Hindlimb muscle (tissue), 1 donor: Measurements from ENCODE around the gene C2. TPM values are rescaled to one million over a fixed set of nuclear protein-coding genes. Genes with fewer than 3 reads are reported as not detected.
"Not testable (repeated sequence)": the region's sequence is repeated elsewhere in the genome, so short reads cannot be mapped to it uniquely, and the experiment has no call there.

Source experiments
- DNase-seq: peaks from one replicate; pipeline ENCODE4 v3.0.0-alpha.2; 2013
- polyA plus RNA-seq: library from polyadenylated mRNA; unstranded; fragments of 120-200 nt; gene quantifications from one replicate; pipeline ENCODE4 v1.2.1, GENCODE V29; 2013; ENCODE audit not compliant: insufficient read length

The C2 gene
- polyA plus RNA-seq, 1 donor, result 11.1 TPM

DNA sequence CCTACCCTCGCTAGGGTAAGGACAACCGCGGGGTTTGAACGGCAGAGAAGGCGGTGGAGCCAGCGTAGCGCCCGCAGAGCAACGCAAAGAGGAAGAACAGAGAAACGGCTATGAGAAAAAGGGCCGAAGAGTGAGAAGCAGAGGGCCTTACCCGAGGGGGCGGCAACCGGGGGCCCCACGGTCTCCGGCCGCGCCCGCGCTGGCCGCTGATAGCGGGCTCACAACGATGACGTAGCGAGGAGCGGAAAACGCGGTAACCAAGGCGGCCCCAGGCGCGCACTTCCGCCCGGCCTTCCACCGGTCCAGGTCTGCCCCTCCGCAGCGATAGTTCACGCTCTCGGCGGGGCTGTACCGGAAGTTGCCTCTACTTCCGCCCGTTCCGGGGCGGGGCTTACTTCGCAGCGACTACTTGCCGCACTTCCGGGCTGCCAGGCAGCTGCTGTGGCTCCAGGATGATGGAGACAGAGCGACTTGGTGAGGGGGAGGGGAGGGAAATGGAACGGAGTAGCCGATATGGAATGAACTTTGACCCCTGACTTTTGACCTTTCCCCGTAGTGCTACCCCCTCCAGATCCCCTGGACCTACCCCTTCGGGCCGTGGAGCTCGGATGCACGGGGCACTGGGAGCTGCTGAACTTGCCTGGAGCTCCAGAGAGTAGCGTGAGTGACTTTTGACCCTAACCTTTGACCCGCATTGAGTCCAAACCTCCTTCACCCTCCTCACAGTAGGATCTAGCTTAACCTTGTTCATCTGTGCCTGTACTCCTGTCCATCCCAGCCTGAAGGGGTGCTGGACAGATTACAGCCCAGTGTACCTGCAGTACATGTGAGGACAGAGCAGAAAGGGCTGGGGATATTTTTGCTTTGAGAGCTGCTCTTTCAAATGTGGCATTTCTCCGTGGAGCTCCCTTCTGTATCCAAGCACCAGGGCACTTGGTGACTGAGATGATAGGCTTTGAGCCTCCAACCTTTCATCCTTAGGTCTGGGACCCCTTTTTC, 31.5 kb downstream of the C2 start, which contains the start of the genes NELFE and SKIC2:
Gene NELFE, minus strand, starts transcription at position 231 of the 999 bp plus-strand sequence. CDS start 525 bp downstream, outside the sequence.
Gene SKIC2, plus strand, starts transcription at position 435 of the 999 bp plus-strand sequence. Its CDS starts 18 bp downstream, at position 453.
- DNase-seq, result peak; percentile 98

DNA sequence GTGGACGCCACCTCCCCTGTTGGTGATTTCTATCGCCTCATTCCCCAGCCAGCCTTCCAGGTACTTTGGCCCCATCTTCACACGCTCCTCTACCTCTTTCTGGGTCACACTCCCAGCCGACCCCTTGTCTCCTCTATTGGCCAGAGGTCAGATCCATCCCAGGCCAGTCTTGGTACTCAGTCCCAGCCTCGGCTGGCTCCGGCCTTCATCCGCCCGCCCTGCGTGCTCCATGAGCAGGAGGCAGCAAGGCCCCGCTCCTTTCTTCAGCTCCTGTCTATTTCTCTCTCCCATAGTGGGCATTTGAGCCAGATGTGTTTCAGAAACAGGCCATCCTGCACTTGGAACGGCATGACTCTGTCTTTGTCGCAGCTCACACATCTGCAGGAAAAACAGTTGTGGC, 34.1 kb downstream of the C2 start:
- no peak for DNase-seq

- DNase-seq, result no peak
These were observed 36.4 kb downstream of the C2 start for GRCh38 chr6:31963921-31964320.

- DNase-seq, result no peak
These were observed 38.2 kb downstream of the C2 start for GRCh38 chr6:31965700-31966099.

- DNase-seq, result no peak
These were observed 39.0 kb downstream of the C2 start for GRCh38 chr6:31966506-31966905.

DNA sequence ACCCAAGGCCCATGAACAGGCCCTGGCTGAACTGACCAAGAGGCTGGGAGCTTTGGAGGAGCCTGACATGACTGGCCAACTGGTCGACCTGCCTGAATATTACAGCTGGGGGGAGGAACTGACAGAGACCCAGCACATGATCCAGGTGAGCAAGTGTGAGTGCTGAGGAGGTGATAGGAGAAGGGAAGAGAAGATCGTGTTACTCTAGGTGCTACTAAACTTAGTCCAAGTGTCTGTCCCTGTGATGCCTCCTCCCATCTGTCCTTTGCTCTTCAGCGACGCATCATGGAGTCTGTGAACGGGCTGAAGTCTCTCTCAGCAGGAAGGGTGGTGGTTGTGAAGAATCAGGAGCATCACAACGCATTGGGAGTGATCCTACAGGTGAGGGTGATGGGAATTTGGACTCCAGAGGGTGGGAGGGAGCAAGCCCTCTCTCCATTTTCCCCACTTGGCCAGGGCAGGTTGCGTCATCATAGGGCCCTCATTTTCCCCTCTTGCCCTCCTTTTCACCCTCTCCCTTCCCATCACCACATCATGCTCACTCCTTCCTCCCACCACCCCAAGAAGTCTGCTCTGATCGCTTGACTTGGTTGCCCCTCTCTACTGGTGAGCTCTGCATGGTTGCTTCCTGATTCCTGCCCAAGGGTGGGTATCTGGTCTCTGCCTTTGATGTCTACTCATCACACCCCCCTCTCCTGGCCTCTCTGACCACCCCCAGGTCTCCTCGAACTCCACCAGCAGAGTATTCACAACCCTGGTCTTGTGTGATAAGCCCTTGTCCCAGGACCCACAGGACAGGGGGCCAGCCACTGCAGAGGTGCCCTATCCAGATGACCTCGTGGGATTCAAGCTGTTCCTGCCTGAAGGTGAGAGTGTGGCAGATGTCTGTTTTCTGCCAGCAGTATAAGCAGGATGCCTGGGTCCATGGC, 39.7 kb downstream of the C2 start:
- no peak for DNase-seq

- DNase-seq, result no peak
These were observed 40.4 kb downstream of the C2 start for GRCh38 chr6:31967926-31968320.

DNA sequence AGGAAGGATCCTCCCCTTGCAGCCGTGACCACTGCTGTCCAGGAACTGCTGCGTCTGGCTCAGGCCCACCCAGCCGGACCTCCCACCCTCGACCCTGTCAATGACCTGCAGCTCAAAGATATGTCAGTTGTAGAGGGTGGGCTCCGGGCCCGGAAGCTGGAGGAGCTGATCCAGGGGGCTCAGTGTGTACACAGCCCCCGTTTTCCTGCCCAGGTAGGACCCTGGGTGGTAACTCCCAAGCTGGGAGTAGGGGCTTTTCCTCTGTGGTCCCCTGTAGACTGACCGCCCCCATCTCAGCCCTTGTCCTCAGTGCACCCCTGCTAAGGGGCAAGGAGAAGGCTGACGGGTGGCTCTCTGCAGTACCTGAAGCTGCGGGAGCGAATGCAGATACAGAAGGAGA, 40.8 kb downstream of the C2 start:
- DNase-seq, result no peak

DNA sequence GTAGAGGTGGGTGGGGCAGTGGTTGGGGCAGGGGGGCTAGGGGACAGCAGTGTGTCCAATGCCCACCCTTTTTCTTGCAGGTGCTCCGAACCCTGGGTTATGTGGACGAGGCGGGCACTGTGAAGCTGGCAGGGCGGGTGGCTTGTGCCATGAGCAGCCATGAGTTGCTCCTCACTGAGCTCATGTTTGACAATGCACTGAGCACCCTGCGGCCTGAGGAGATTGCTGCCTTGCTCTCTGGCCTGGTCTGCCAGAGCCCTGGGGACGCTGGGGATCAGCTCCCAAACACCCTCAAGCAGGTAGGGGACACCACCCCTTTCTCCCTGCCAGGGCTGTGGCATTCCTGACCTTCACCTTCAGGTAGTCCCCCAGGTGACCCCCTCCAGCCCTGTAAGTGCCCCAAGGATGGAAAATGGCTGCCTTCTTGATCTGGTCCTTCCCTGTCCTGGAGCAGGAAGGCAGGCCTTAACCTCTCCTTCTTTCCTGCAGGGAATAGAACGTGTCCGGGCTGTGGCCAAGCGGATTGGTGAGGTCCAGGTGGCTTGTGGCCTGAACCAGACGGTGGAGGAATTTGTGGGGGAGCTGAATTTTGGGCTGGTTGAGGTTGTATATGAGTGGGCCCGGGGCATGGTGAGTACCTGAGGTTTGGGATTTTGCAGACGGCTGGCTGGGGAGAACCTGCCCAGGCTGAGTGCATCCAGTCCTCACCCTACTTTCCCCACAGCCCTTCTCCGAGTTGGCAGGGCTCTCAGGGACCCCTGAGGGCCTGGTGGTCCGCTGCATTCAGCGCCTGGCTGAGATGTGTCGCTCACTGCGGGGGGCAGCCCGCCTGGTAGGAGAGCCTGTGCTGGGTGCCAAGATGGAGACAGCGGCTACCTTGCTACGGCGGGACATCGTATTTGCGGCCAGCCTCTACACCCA, 41.5 kb downstream of the C2 start:
- no peak for DNase-seq

DNA sequence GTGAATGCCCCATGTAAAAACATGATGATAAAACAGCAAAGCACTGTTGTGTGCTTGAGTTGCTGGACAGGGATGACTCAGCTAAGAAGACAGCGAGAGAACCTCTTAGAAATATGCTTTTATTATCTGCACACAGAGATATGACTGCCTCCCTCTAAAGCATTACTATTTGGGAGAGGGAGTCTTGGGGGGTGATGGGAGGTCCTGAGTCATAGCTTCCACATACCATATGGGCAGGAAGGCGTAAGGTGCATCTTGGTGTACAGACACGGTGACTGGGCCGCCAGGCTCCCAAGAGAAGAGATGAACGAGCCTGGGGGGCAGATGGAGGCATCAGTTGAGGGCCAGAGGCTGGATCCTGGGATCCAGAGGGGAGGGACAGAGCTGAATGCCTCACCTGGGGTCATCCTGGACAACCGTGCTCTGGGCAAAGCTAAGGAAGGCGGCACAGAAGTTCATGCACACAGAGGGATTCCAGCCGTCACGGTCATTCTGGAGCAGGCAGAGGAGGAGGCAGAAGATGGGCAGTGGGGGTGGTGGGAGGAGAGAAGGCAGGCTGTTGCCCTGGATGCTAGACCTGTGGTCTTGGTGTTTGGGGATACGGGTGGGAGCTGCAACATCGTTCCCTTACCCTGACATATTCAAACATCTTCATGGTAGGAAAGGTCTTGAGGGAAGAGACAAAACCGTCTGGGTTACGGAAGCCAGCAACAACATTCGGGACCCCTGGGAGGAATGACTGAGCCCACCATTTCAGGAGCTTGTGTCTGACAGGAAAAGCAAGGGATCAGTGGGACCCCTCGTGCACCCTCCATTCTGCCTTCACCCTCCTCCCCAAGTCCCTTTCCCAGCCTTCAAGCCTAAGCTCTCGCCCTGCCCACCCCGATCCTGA, 42.4 kb downstream of the C2 start:
- DNase-seq, result no peak

DNA sequence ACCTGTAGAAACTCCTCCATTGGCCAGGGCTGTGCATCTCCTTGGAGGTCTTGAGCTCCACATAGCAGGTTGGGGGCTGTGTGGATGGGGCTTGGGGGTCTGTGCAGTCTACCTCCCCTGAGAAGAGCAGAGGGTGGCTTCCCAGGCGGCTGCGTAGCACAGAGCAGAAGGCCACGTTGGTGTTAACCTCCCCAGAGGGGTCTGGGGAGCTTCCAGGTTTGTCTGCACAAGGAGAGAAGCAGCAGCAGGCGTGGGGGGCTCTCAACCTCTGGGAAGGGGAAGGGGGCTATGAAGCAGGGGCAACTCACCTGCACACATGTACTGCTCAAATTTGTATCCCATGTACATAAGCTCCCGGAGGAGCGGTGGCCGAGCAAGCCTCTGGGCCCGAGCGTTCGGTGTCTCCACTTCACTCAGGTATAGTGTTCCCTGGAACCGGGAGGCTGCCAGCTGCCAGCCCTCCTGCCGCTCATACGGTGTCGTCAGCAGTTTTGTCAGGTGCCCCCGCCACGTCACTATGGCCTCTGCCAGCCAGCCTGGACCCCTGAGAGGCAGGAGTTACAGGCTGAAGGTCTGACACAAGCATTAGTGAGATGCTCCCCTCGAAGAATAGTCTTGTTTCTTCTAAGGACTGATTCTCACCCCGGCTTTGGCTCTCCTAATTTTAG, 43.2 kb downstream of the C2 start:
- DNase-seq, result no peak

DNA sequence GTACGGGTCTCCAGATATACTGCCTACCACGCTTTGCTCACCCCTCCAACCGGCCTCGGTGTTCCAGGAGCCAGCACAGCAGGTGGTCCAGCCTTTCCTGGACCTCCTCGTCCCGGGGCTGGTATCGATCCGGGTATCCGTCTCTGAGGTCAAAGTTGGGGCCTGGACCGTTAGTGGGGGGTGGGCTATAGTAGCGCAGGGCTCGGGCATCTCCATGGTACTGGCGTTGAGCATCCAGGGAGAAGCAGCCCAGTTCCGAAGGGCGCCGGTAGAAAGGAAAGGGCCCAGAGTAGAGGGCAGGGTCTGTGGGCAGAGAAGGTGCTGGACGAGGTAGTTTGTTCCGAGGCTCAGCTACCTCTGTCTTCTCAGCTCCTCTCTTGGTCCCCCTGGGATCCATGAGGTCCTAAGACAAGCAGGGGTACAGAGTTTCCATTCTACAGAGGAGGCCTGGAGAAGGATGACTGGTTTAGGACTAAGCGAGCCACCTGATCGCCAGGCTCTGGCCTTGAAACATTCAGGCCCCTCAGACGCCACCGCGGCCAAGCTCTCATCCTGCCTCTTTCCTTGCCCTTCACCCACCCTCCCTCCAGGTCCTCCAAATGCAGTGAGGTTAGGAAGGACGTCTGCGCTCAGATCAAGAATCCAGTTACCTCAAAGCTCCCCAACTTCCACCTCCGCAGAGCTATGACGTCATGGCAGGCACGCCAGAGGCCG, 43.9 kb downstream of the C2 start:
- DNase-seq, result no peak

DNA sequence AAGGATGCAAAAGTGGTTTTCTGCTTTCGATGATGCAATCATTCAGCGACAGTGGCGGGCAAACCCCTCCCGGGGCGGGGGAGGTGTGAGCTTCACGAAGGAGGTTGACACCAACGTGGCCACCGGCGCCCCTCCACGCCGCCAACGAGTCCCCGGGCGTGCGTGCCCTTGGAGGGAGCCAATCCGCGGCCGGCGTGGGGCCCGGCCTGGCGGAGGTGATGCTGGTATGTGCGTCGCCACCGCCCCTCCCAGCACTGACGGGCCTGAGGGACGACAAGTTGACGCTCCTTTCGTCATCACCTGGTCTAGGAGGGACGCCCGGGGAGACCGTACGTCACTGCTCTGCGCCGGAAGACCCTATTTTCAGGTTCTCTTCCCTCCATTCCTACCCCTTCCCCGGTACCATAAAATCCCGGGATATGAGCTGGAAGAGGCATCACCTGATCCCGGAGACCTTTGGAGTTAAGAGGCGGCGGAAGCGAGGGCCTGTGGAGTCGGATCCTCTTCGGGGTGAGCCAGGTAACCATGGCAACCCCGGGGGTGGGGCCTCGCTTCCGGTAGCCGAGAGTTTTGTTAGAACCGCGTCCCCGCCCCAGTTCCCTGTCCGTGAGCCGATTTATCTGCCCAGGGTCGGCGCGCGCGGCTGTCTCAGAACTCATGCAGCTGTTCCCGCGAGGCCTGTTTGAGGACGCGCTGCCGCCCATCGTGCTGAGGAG, 44.6 kb downstream of the C2 start, which contains the start of gene DXO:
Gene DXO, minus strand, starts transcription at position 146 of the 716 bp plus-strand sequence. CDS start 463 bp downstream, outside the sequence.
- DNase-seq, result peak; percentile 97

DNA sequence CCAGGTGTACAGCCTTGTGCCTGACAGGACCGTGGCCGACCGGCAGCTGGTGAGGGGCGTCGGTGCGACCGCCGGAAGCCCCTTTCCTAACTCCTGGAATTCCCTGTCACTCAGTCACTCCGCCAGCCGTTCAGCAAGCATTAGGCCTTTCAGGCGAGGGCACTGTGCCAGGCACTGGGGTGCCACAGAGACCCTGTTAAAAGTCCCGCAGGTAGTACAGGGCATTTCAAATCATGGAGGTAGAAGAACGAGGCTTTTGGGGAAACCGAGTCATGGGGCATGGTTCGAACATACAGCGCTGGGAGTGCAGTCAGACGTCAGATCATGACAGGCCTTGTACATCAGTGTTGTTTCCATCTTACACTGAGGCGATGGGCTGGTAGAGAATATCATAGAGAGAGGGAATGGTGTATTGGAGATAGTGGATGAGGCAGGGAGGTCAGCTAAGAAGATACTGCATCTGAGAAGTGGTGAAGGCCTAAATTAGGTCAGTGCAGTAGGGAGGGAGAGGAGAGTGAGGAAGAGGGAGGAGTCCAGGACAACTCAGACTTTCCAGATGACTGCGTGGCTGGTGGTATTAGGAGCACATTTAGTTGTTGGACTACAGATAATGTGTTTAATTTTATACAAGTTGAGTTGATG, 45.3 kb downstream of the C2 start:
- peak; percentile 33 for DNase-seq

- DNase-seq, result not testable (repeated sequence)
These were observed 48.5 kb downstream of the C2 start for GRCh38 chr6:31976065-31976464.

- no peak for DNase-seq
These were observed 50.4 kb downstream of the C2 start for GRCh38 chr6:31977816-31978431.

GRCh38 chr6:31978831-31979230, 51.3 kb downstream of the C2 start:
- no peak for DNase-seq
